IMR-90 (cell line): ENCODE data around the gene PCYT1B. TPM values are rescaled to one million over a fixed set of nuclear protein-coding genes. Genes with fewer than 3 reads are reported as not detected.

Source experiments
- ATAC-seq: fragments of 200-7000 bp; cut with Tn5 transposase; 2 replicates; pipeline ENCODE4 v1.9.1; 2020; ENCODE audit warnings: low read depth, mild to moderate bottlenecking, moderate library complexity
- BruUV-seq: library from RNA; stranded (reverse); fragments of 400-500 nt; replicated peaks from 2 replicates; lab custom pipeline; 2021; lab: Mats Ljungman, UMichigan
- CTCF ChIA-PET: fragments of 300-600 bp; formaldehyde crosslinking; extraction: SDS; loops from one replicate; lab custom pipeline; 2021; ENCODE audit warnings: antibody characterized with exemption; lab: Yijun Ruan, JAX
- POLR2A ChIA-PET: fragments of 300-600 bp; sonication (Branson Sonifier 250); formaldehyde crosslinking; loops from one replicate; lab custom pipeline; 2022; ENCODE audit warnings: antibody characterized with exemption; ENCODE audit not compliant: unreplicated experiment; lab: Charles Lee
- DNase-seq: peaks from one replicate; pipeline ENCODE4 v3.0.0; 2013
- H2AFZ ChIP-seq: replicated peaks from 2 replicates; pipeline ENCODE3; 2013; ENCODE audit warnings: low read length, mild to moderate bottlenecking; ENCODE audit not compliant: poor library complexity
- H2AK5ac ChIP-seq: 2 replicates; pipeline ENCODE4 v1.6.1; 2013; ENCODE audit warnings: low read depth, low read length, inconsistent platforms
- H2AK9ac ChIP-seq: replicated peaks from 2 replicates; pipeline ENCODE3; 2013; ENCODE audit warnings: mild to moderate bottlenecking, low read depth, low read length, moderate library complexity; ENCODE audit not compliant: poor library complexity
- H2BK120ac ChIP-seq: 2 replicates; pipeline ENCODE4 v1.6.1; 2013; ENCODE audit warnings: low read depth, low read length, inconsistent platforms
- H2BK15ac ChIP-seq: 3 replicates; pipeline ENCODE4 v1.6.1; 2013; ENCODE audit warnings: low read depth, low read length, inconsistent platforms
- H2BK20ac ChIP-seq: 2 replicates; pipeline ENCODE4 v1.6.1; 2013; ENCODE audit warnings: low read depth, mild to moderate bottlenecking, inconsistent platforms, low read length, moderate library complexity
- H2BK5ac ChIP-seq: 2 replicates; pipeline ENCODE4 v1.6.1; 2013; ENCODE audit warnings: mild to moderate bottlenecking, low read depth, low read length, inconsistent platforms; ENCODE audit not compliant: poor library complexity, severe bottlenecking
- H3K14ac ChIP-seq: replicated peaks from 2 replicates; pipeline ENCODE4 v1.6.1; 2013; ENCODE audit warnings: low read depth, low read length, inconsistent platforms
- H3K18ac ChIP-seq: 2 replicates; pipeline ENCODE4 v1.6.1; 2013; ENCODE audit warnings: low read depth, low read length, control low read depth
- H3K23ac ChIP-seq: 2 replicates; pipeline ENCODE4 v1.6.1; 2013; ENCODE audit warnings: low read depth, low read length, inconsistent platforms
- H3K27ac ChIP-seq: 2 replicates; pipeline ENCODE4 v1.5.1; 2013; ENCODE audit warnings: mild to moderate bottlenecking, control low read depth, low read length; ENCODE audit not compliant: insufficient read depth
- H3K27me3 ChIP-seq: 2 replicates; pipeline ENCODE4 v1.6.1; 2013; ENCODE audit warnings: low read length; ENCODE audit not compliant: control insufficient read depth, insufficient read depth
- H3K36me3 ChIP-seq: 2 replicates; pipeline ENCODE4 v1.6.1; 2013; ENCODE audit warnings: low read length, mixed read lengths; ENCODE audit not compliant: control insufficient read depth, insufficient read depth
- H3K4ac ChIP-seq: 2 replicates; pipeline ENCODE4 v1.6.1; 2013; ENCODE audit warnings: low read depth, low read length, inconsistent platforms
- H3K4me1 ChIP-seq: 2 replicates; pipeline ENCODE4 v1.6.1; 2013; ENCODE audit warnings: low read length, mixed read lengths; ENCODE audit not compliant: control insufficient read depth, insufficient read depth
- H3K4me2 ChIP-seq: 2 replicates; pipeline ENCODE4 v1.6.1; 2013; ENCODE audit warnings: low read depth, mild to moderate bottlenecking, control low read depth, low read length, moderate library complexity
- H3K4me3 ChIP-seq: 2 replicates; pipeline ENCODE4 v1.5.1; 2013; ENCODE audit warnings: low read depth, mild to moderate bottlenecking, control low read depth, low read length, moderate library complexity; ENCODE audit not compliant: insufficient read depth
- H3K56ac ChIP-seq: 2 replicates; pipeline ENCODE4 v1.6.1; 2013; ENCODE audit warnings: low read length, inconsistent platforms; ENCODE audit not compliant: insufficient read depth; ENCODE audit errors: extremely low read depth
- H3K79me1 ChIP-seq, 2 experiments: 2 replicates each; pipeline ENCODE4 v1.6.1; 2013; ENCODE audit warnings: low read length in 2 of 2, inconsistent platforms in 1 of 2, low read depth in 1 of 2
- H3K9ac ChIP-seq: 2 replicates; pipeline ENCODE4 v1.6.1; 2013; ENCODE audit warnings: low read depth, low read length, control low read depth
- H3K9me1 ChIP-seq: 2 replicates; pipeline ENCODE4 v1.6.1; 2013; ENCODE audit warnings: low read length, inconsistent platforms; ENCODE audit not compliant: insufficient read depth
- H3K9me3 ChIP-seq: 2 replicates; pipeline ENCODE4 v1.6.1; 2013; ENCODE audit warnings: low read length; ENCODE audit not compliant: control insufficient read depth, insufficient read depth
- H4K20me1 ChIP-seq: 2 replicates; pipeline ENCODE4 v1.6.1; 2013; ENCODE audit warnings: low read length, inconsistent platforms; ENCODE audit not compliant: insufficient read depth
- H4K5ac ChIP-seq: 2 replicates; pipeline ENCODE4 v1.6.1; 2013; ENCODE audit warnings: mild to moderate bottlenecking, low read depth, low read length, control low read depth
- H4K8ac ChIP-seq, 2 experiments: 2 replicates each; pipeline ENCODE4 v1.6.1; 2013; ENCODE audit warnings: low read depth in 2 of 2, low read length in 2 of 2, control low read depth in 1 of 2, inconsistent platforms in 1 of 2
- H4K91ac ChIP-seq: 2 replicates; pipeline ENCODE4 v1.6.1; 2013; ENCODE audit warnings: low read depth, low read length, inconsistent platforms; ENCODE audit not compliant: insufficient read depth
- CHD1 ChIP-seq: IDR thresholded peaks from 2 replicates; pipeline ENCODE4 v1.6.1; 2012; ENCODE audit warnings: low read depth, low read length, improper control_type of control experiment
- FOS ChIP-seq: fragments of 150-350 bp; IDR thresholded peaks from 2 replicates; pipeline ENCODE4 v1.6.1; 2016; ENCODE audit warnings: low read depth, low read length
- MAFK ChIP-seq: IDR thresholded peaks from 2 replicates; pipeline ENCODE4 v1.6.1; 2012; ENCODE audit warnings: low read depth, low read length, improper control_type of control experiment
- MAZ ChIP-seq: IDR thresholded peaks from 2 replicates; pipeline ENCODE4 v1.6.1; 2012; ENCODE audit warnings: low read depth, mild to moderate bottlenecking, low read length, improper control_type of control experiment, moderate library complexity, borderline replicate concordance
- MXI1 ChIP-seq: IDR thresholded peaks from 2 replicates; pipeline ENCODE4 v1.6.1; 2012; ENCODE audit warnings: low read depth, mild to moderate bottlenecking, low read length, moderate library complexity, borderline replicate concordance
- NFE2L2 ChIP-seq: fragments of 150-350 bp; IDR thresholded peaks from 2 replicates; pipeline ENCODE4 v1.6.1; 2016; ENCODE audit warnings: low read depth, mild to moderate bottlenecking, low read length
- POLR2A ChIP-seq: IDR thresholded peaks from 2 replicates; pipeline ENCODE4 v1.6.1; 2012; ENCODE audit warnings: mild to moderate bottlenecking, low read depth, low read length
- RAD21 ChIP-seq: IDR thresholded peaks from 2 replicates; pipeline ENCODE4 v1.6.1; 2012; ENCODE audit warnings: low read length, improper control_type of control experiment
- RCOR1 ChIP-seq: IDR thresholded peaks from 2 replicates; pipeline ENCODE4 v1.6.1; 2012; ENCODE audit warnings: mild to moderate bottlenecking, low read length, improper control_type of control experiment; ENCODE audit not compliant: insufficient replicate concordance
- WGBS, 2 experiments: methylation state at CpG; one replicate each; pipeline versions ENCODE4 v1.1.5 to v1.1.7; 2013; ENCODE audit warnings: missing lambda C conversion rate in 2 of 2; ENCODE audit not compliant: insufficient read length in 1 of 2; ENCODE audit errors: extremely low coverage in 2 of 2; 5-methylcytosine and 5-hydroxymethylcytosine counted together
- dilution Hi-C: fragments of 300-500 bp; cut with HindIII; formaldehyde crosslinking; loops from one replicate; pipeline ENCODE4 v1.14.3; 2018; ENCODE audit warnings: low sequenced_read_pairs; ENCODE audit not compliant: unreplicated experiment
- in situ Hi-C: fragments of 300-500 bp; cut with MboI; formaldehyde crosslinking; loops from 3 replicates; pipeline ENCODE4 v1.14.3; 2019; ENCODE audit warnings: low sequenced_read_pairs, inconsistent platforms, mixed read lengths
- intact Hi-C: fragments of 100-400 bp; cut with micrococcal nuclease; formaldehyde crosslinking; loops from 2 replicates; pipeline ENCODE4 v1.10.0; 2022
- polyA plus RNA-seq, 3 experiments: library from polyadenylated mRNA; depleted of rRNA; stranded (reverse); fragments of >200 nt; gene quantifications; 2 replicates each; pipeline ENCODE4 v1.2.3, GENCODE V29; 2012; ENCODE audit warnings: low replicate concordance in 1 of 3
- total RNA-seq: library from RNA; depleted of rRNA; stranded (reverse); fragments of >200 nt; gene quantifications from 2 replicates; pipeline ENCODE4 v1.2.3, GENCODE V29; 2012

PCYT1B gene
- total and polyA plus RNA-seq, 2 of the 4 experiments (the other 2 are of a cell fraction) = under 0.01 to 0.09 TPM

DNA sequence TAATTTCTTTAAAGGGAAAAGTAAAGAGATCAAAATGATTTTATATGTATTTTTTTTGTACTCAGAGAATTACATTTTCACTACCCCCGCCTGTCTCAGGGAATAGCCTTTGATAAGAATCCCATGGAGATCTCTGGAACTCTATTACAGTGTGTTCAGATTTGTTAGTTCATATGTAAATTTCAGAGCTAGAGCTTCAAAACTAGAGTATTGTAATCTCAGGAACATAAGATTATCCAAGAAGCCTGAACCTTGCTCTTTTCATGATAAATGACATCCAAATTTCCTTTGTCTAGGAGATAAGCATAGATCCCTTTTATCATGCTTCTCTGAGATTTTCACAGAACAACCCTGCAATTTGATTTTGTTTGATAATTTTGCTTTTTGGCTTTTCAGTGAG lies 99.2 kb downstream of the PCYT1B start:
- Histone ChIP-seq H2AK9ac (no peak overlapping the region), H2BK5ac (no peak overlapping the region), H3K4me1 (no peaks in the 10 kb centered on the region), H3K9me1 (no peaks in the 10 kb centered on the region), H3K56ac (no peak overlapping the region), H3K36me3 (no peaks in the 10 kb centered on the region), H3K9me3 (no peaks in the 10 kb centered on the region), H3K18ac (no peak overlapping the region), H2BK20ac (no peak overlapping the region), H4K5ac (no peak overlapping the region), H3K4ac (no peak overlapping the region), H3K23ac (no peak overlapping the region), H2BK120ac (no peak overlapping the region), H3K4me3 (no peak overlapping the region), H3K14ac (no peak overlapping the region), H4K8ac (no peak overlapping the region), H3K9ac (no peak overlapping the region), H4K20me1 (no peaks in the 10 kb centered on the region), H2AK5ac (no peak overlapping the region), H3K79me1 (no peaks in the 10 kb centered on the region), H3K4me2 (no peak overlapping the region), H2AFZ (no peak overlapping the region), H3K27me3 (peaks cover 6% of the 10 kb centered on the region), H4K91ac (no peak overlapping the region), H2BK15ac (no peak overlapping the region), H3K27ac (no peak overlapping the region)
- no peak for DNase-seq
- BruUV-seq = no TSS peak
- WGBS, 2 experiments = no CpG with 5 or more reads among the region's 1 CpG
- no peak for TF ChIP-seq RCOR1
- TF ChIP-seq FOS = no peak
- TF ChIP-seq MAFK = no peak
- no peak for TF ChIP-seq CHD1
- no peak for TF ChIP-seq MXI1
- no peak for TF ChIP-seq POLR2A
- TF ChIP-seq NFE2L2 = no peak
- no peak for TF ChIP-seq RAD21
- TF ChIP-seq MAZ = no peak
- in situ Hi-C loops = no loop called here
- ChIA-PET CTCF (no interaction called here), POLR2A (no interaction called here)
- dilution Hi-C loops = no loop called here
- ATAC-seq = no peak
- intact Hi-C loops = no loop called here
